DOHH2 (cell line): Measurements from ENCODE around the gene ZNRF1.

ENCODE experiments used
- H3F3A ChIP-seq: fragments of 200-600 bp; sonication (generic), shearing (Covaris generic); 2 replicates; pipeline ENCODE4 v1.6.0; 2016; ENCODE audit warnings: antibody characterized with exemption, mild to moderate bottlenecking; ENCODE audit not compliant: control insufficient read depth, insufficient read depth
- H3K27ac ChIP-seq: fragments of 200-600 bp; sonication (generic); 2 replicates; pipeline ENCODE4 v1.5.1; 2014; ENCODE audit warnings: low read depth, mild to moderate bottlenecking, low read length, moderate library complexity
- H3K27me3 ChIP-seq: fragments of 200-600 bp; sonication (generic); 2 replicates; pipeline ENCODE4 v1.6.1; 2014; ENCODE audit warnings: mild to moderate bottlenecking, low read length, mixed read lengths; ENCODE audit not compliant: control insufficient read depth
- H3K36me3 ChIP-seq: fragments of 200-600 bp; sonication (generic); 2 replicates; pipeline ENCODE4 v1.6.1; 2014; ENCODE audit warnings: mild to moderate bottlenecking, low read length, moderate library complexity, mixed read lengths; ENCODE audit not compliant: control insufficient read depth
- H3K4me1 ChIP-seq: fragments of 200-600 bp; sonication (generic); 2 replicates; pipeline ENCODE4 v1.6.1; 2014; ENCODE audit warnings: mild to moderate bottlenecking, low read length, mixed read lengths; ENCODE audit not compliant: control insufficient read depth
- H3K4me2 ChIP-seq: fragments of 200-600 bp; sonication (generic); 2 replicates; pipeline ENCODE4 v1.6.0; 2014; ENCODE audit warnings: mild to moderate bottlenecking, low read length, moderate library complexity
- H3K4me3 ChIP-seq: fragments of 200-600 bp; sonication (generic); 2 replicates; pipeline ENCODE4 v1.5.1; 2014; ENCODE audit warnings: mild to moderate bottlenecking, low read length, mixed read lengths
- H3K79me2 ChIP-seq: fragments of 200-600 bp; sonication (generic); 2 replicates; pipeline ENCODE4 v1.6.1; 2014; ENCODE audit warnings: mild to moderate bottlenecking, low read length, mixed read lengths; ENCODE audit not compliant: control insufficient read depth
- H3K9me2 ChIP-seq: fragments of 200-600 bp; sonication (generic); replicated peaks from 2 replicates; pipeline ENCODE4 v1.6.1; 2014; ENCODE audit warnings: mild to moderate bottlenecking, low read length, mixed read lengths; ENCODE audit not compliant: control insufficient read depth
- H3K9me3 ChIP-seq: fragments of 200-600 bp; sonication (generic); 2 replicates; pipeline ENCODE4 v1.6.1; 2014; ENCODE audit warnings: antibody characterized with exemption, low read length, mixed read lengths; ENCODE audit not compliant: control insufficient read depth, insufficient read depth
- H4K20me1 ChIP-seq: fragments of 200-600 bp; sonication (generic); 2 replicates; pipeline ENCODE4 v1.6.0; 2014; ENCODE audit warnings: low read depth, mild to moderate bottlenecking, antibody characterized with exemption, low read length, moderate library complexity; ENCODE audit not compliant: control insufficient read depth, insufficient read depth
- CTCF ChIP-seq: fragments of 200-600 bp; sonication (generic); IDR thresholded peaks from one replicate; pipeline ENCODE4 v1.5.1; 2014; ENCODE audit warnings: antibody characterized with exemption, mild to moderate bottlenecking, low read depth, low read length; ENCODE audit not compliant: poor library complexity, severe bottlenecking
- EZH2phosphoT487 ChIP-seq: fragments of 200-600 bp; sonication (generic); IDR thresholded peaks from 2 replicates; pipeline ENCODE4 v1.6.1; 2017; ENCODE audit warnings: borderline replicate concordance, mild to moderate bottlenecking, antibody characterized with exemption, low read length, moderate library complexity, mixed read lengths

The ZNRF1 gene

DNA sequence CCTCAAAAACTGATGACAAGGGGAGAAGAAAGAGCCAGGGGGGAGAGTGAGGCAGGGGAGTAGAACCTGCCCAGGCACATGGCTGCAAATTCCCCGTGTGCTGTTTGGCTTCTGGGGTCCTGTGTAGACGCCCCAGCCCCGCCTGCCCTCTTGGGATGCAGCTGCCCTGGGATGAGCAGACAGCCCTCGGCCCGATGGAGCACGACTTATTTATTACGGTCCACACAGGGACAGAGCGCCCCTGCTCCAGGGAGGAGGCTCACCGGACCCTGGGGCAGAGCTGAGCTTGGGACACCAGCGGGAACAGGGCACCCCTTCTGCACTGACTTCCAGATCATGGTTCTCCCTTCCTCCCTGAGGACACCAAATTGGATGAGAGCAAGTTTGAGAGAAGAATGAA lies 108.7 kb downstream of the ZNRF1 start:
- Histone ChIP-seq H3K79me2 (no peaks in the 10 kb centered on the region), H3K4me1 (peaks cover 45% of the 10 kb centered on the region), H3K27ac (no peak overlapping the region)

GRCh38 chr16:75108792-75109731 lies 110.2 kb downstream of the ZNRF1 start:
- TF ChIP-seq CTCF (no peak), EZH2phosphoT487 (no peak)
- Histone ChIP-seq H3F3A (peaks cover 7% of the 10 kb centered on the region; the same call in 1 of the 2 replicates), H3K4me1 (peaks cover 45% of the 10 kb centered on the region), H3K9me2 (no peaks in the 10 kb centered on the region), H3K4me2 (peak overlapping the region; percentile 84), H4K20me1 (no peaks in the 10 kb centered on the region), H3K36me3 (no peaks in the 10 kb centered on the region), H3K27me3 (no peaks in the 10 kb centered on the region; the same call in 1 of the 2 replicates), H3K4me3 (peak overlapping the region; percentile 52), H3K27ac (no peak overlapping the region), H3K79me2 (no peaks in the 10 kb centered on the region), H3K9me3 (no peaks in the 10 kb centered on the region)

More for the DNA sequence above, 108.7 kb downstream of the ZNRF1 start:
- Histone ChIP-seq H3K27me3 (no peaks in the 10 kb centered on the region; the same call in 1 of the 2 replicates), H3F3A (peaks cover 7% of the 10 kb centered on the region; the same call in 1 of the 2 replicates), H4K20me1 (no peaks in the 10 kb centered on the region), H3K9me2 (no peaks in the 10 kb centered on the region), H3K4me2 (no peak overlapping the region), H3K9me3 (no peaks in the 10 kb centered on the region), H3K4me3 (no peak overlapping the region), H3K36me3 (no peaks in the 10 kb centered on the region)
- TF ChIP-seq CTCF (no peak), EZH2phosphoT487 (no peak)

- H3K4me2 ChIP-seq: peak overlapping the region; percentile 84
- TF ChIP-seq CTCF (no peak), EZH2phosphoT487 (no peak)
- H3K4me3 ChIP-seq: no peak overlapping the region; the same call in 1 of the 2 replicates
- no peaks in the 10 kb centered on the region for H3K79me2 ChIP-seq
- H3K27me3 ChIP-seq: no peaks in the 10 kb centered on the region; the same call in 1 of the 2 replicates
- H3K9me3 ChIP-seq: no peaks in the 10 kb centered on the region
- no peaks in the 10 kb centered on the region for H3K36me3 ChIP-seq
- H3K9me2 ChIP-seq: no peaks in the 10 kb centered on the region
- H4K20me1 ChIP-seq: no peaks in the 10 kb centered on the region
- no peak overlapping the region for H3K27ac ChIP-seq
- H3F3A ChIP-seq: peaks cover 7% of the 10 kb centered on the region; the same call in 1 of the 2 replicates
- H3K4me1 ChIP-seq: peaks cover 45% of the 10 kb centered on the region
Observed at GRCh38 chr16:75109732-75110243, 111.0 kb downstream of the ZNRF1 start.
